Esophagus squamous epithelium (tissue), 5 donors: ENCODE data around the gene HDAC7. TPM values are rescaled to one million over a fixed set of nuclear protein-coding genes. Genes with fewer than 3 reads are reported as not detected.

Source experiments
- DNase-seq: peaks from one replicate; lab custom pipeline; 2025; lab: John Stamatoyannopoulos, UW
- H3K27ac ChIP-seq, 4 donors: fragments of 200-600 bp; sonication (generic); one replicate each; pipeline ENCODE4 v1.5.1; 2016 to 2019; ENCODE audit warnings: mild to moderate bottlenecking in 1 of 4
- H3K27me3 ChIP-seq, 4 donors: fragments of 200-600 bp; sonication (generic); 1 replicate in 3 of 4; 2 replicates in 1 of 4; pipeline versions ENCODE4 v1.5.1 to v1.6.0; 2017 to 2021; ENCODE audit warnings: antibody characterized with exemption in 1 of 4
- H3K36me3 ChIP-seq, 3 donors: fragments of 200-600 bp; sonication (generic); one replicate each; pipeline ENCODE4 v1.5.1; 2016 to 2019
- H3K4me1 ChIP-seq, 3 donors: fragments of 200-600 bp; sonication (generic); one replicate each; pipeline ENCODE4 v1.5.1; 2017 to 2019
- H3K4me3 ChIP-seq, 4 donors: fragments of 200-600 bp; sonication (generic); 1 replicate in 3 of 4; 2 replicates in 1 of 4; pipeline ENCODE4 v1.5.1; 2016 to 2019; ENCODE audit warnings: mild to moderate bottlenecking in 2 of 4, moderate library complexity in 1 of 4
- H3K9me3 ChIP-seq, 3 donors: fragments of 200-600 bp; sonication (generic); one replicate each; pipeline ENCODE4 v1.5.1; 2016 to 2019
- POLR2A ChIP-seq, 4 donors: fragments of 450-650 bp; IDR thresholded peaks; one replicate each; pipeline ENCODE4 v1.6.1; 2017; ENCODE audit warnings: antibody characterized with exemption in 4 of 4, mild to moderate bottlenecking in 4 of 4, moderate library complexity in 3 of 4
- WGBS, 2 donors: methylation state at CpG; one replicate each; pipeline ENCODE4 v1.1.5; 2018; 5-methylcytosine and 5-hydroxymethylcytosine counted together
- intact Hi-C: fragments of 100-400 bp; cut with DNase I; formaldehyde crosslinking; loops from one replicate; pipeline ENCODE4 v1.15.0; 2022
- total RNA-seq, 4 donors: library from RNA; depleted of rRNA; stranded (reverse); fragments of >200 nt; gene quantifications; one replicate each; pipeline ENCODE4 v1.1.0, GENCODE V29; 2016
- TF ChIP-seq, protein P1 (sequence below), 6 experiments: fragments of 450-650 bp in 4 of 6; fragments of 200-600 bp in 2 of 6; sonication (generic) in 2 of 6; IDR thresholded peaks; one replicate each; pipeline ENCODE4 v1.5.1; 2016 to 2019; ENCODE audit warnings: antibody characterized with exemption in 6 of 6, mild to moderate bottlenecking in 4 of 6, moderate library complexity in 4 of 6
- donor health status: DM: yes; HTN: yes; CAD: no.

HDAC7 gene
- total RNA-seq, 4 donors from 2014 or later, result 19.8 to 37.2 (median 24.0) TPM

DNA sequence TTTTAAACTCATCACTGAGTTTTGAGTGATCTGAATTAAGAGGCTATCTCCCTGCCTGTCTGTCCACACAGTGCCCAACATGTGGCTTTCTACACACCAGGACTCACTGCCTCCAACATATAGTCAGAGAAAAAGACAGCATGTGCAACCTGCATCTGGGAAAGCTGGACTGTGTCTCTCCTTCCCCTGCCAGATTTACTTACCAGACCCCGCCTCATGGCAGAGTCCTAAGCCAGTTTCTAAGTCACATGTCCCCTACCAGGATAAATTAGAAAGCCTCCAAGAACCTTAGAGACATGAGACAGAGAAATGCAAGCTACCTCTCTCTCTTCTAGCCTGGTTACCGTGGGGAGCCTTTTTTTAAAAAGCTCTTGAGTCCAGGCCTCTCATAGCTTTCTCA, 2.7 kb upstream of the HDAC7 start:
- H3K27ac ChIP-seq, result peak overlapping the region; percentile 96 to 99 (median 98)
- DNase-seq, result no peak
- intact Hi-C loops, result no loop called here
- no peaks in the 10 kb centered on the region for H3K27me3 ChIP-seq
- WGBS, 2 donors, result 50 to 53% methylated on average over 2 of the region's 2 CpGs
- no peak for TF ChIP-seq POLR2A (IDR thresholded peaks at IDR 0.05)
- TF ChIP-seq, protein P1, sequence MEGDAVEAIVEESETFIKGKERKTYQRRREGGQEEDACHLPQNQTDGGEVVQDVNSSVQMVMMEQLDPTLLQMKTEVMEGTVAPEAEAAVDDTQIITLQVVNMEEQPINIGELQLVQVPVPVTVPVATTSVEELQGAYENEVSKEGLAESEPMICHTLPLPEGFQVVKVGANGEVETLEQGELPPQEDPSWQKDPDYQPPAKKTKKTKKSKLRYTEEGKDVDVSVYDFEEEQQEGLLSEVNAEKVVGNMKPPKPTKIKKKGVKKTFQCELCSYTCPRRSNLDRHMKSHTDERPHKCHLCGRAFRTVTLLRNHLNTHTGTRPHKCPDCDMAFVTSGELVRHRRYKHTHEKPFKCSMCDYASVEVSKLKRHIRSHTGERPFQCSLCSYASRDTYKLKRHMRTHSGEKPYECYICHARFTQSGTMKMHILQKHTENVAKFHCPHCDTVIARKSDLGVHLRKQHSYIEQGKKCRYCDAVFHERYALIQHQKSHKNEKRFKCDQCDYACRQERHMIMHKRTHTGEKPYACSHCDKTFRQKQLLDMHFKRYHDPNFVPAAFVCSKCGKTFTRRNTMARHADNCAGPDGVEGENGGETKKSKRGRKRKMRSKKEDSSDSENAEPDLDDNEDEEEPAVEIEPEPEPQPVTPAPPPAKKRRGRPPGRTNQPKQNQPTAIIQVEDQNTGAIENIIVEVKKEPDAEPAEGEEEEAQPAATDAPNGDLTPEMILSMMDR (IDR thresholded peaks at IDR 0.05), result no peak
- peaks cover 69 to 93% (median 77%) of the 10 kb centered on the region in 3 donors for H3K4me1 ChIP-seq
- no peak overlapping the region for H3K4me3 ChIP-seq
- no peaks in the 10 kb centered on the region for H3K36me3 ChIP-seq
- no peaks in the 10 kb centered on the region for H3K9me3 ChIP-seq

DNA sequence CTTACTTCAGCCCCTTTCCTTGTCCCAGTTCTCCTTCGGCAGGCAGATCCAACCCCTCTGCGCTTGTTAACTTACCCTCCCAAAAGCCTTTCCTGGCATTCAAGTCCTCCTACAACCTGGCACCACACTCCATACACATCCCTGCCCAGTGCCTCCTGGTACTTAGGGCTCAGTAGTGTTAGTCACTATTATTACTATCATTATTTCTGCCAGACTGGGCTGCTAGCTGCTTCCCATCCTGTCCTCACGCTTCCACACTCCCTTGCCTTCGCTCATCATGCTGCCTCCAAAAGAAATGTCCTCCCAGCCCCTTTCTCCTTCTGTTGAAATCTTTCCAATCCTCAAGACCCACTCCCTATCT, 1.6 kb upstream of the HDAC7 start:
- Histone ChIP-seq H3K27me3 (no peaks in the 10 kb centered on the region), H3K9me3 (no peaks in the 10 kb centered on the region), H3K4me1 (peaks cover 76 to 93% (median 80%) of the 10 kb centered on the region in 3 donors), H3K36me3 (no peaks in the 10 kb centered on the region), H3K4me3 (peak overlapping the region in 2 of 4 donors; percentile 77 to 95), H3K27ac (peak overlapping the region; percentile 96 to 99 (median 98))
- intact Hi-C loops, result no loop called here
- 63 to 73% methylated on average over 4 of the region's 4 CpGs for WGBS, 2 donors
- TF ChIP-seq, protein P1 (IDR thresholded peaks at IDR 0.05), result no peak
- no peak for TF ChIP-seq POLR2A (IDR thresholded peaks at IDR 0.05)
- no peak for DNase-seq

DNA sequence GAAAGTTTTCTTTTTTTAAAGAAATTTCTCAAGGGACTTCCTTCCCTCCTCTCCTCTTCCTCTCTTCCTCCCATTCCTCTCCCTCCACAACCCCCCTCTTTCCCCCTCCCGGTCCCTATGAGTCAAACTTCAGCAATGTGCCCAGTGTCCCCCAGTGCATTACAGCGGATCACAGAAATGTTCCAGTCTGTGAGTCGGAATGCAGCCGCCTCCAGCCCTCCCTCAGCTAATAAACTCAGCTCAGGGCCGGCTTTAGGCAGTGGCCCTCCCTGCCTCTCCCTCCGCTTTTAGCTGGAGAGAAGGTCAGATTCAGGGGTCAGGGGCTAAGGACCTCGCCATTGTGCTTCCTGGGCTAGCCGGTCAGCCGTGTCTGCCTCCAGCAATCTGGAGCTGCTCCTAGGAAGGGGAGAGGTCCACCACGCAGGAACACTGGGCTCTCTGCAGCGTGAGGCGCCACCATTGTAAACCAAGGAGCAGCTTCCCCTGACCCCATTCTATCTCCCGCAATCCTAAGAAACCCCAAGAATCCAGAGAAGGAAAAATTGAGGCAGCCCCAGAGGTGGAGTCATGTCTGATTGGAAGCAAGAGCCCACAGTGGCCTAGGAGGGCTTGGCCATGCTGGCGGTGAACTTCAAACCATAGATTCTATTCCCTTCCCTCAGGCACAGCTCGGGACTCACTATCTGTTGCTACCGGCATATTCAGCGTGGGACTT, 1.1 kb upstream of the HDAC7 start:
- Histone ChIP-seq H3K4me3 (peak overlapping the region; percentile 64 to 95 (median 82)), H3K9me3 (no peaks in the 10 kb centered on the region), H3K27me3 (no peaks in the 10 kb centered on the region), H3K36me3 (no peaks in the 10 kb centered on the region), H3K4me1 (peaks cover 78 to 93% (median 81%) of the 10 kb centered on the region in 3 donors), H3K27ac (peak overlapping the region; percentile 96 to 99 (median 98))
- intact Hi-C loops, result no loop called here
- WGBS, 2 donors, result 15 to 19% methylated on average over 14 to 15 of the region's 17 CpGs
- DNase-seq, result no peak
- TF ChIP-seq, protein P1 (IDR thresholded peaks at IDR 0.05), result no peak
- peak in 2 of 4 donors; percentile 38 to 62 for TF ChIP-seq POLR2A (IDR thresholded peaks at IDR 0.05)

DNA sequence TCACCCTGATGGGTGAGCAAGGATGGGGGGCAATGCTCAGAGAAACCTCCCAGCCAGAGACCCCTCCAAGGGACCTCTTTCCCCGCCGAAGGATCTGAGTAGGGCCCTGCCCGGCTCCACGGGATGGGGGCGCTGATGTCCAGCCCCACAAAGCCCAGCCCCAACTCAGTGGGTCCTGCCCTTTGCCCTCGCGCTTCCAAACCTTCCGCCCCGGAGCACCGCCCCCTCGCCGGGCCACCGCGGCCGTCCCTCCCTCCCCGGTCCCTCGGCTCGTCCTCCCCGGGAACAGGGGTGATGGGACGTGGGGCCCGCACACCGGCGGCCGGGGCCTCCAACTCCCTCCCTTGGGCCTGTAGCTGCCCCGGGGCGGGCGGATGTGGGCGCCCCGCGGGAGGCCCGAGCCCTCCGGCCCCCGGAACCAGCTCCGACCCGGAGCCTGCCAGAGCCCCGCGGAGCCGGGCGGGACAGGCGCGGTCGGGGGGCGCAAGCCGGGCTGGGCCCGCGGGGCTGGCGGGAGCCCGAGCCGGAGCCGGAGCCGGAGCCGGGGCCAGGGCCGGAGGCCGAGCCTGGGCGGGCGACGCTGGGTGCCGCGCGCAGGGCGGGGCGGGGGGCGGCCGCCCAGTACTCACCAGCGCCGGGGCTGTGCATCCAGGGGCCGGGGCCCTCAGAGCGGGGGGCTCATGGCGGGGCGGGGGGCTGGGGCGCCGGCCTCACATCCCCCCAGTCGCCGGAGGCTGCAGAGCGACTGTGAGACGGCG, 386 bp downstream of the HDAC7 start:
- H3K4me3 ChIP-seq, result peak overlapping the region; percentile 64 to 95 (median 82)
- no peak for DNase-seq
- H3K9me3 ChIP-seq, result no peaks in the 10 kb centered on the region
- H3K36me3 ChIP-seq, result no peaks in the 10 kb centered on the region
- WGBS, 2 donors, result 5% methylated on average over 4 of the region's 77 CpGs; no CpG with 5 or more reads in 1 of the 2 donors
- intact Hi-C loops, result no loop called here
- no peaks in the 10 kb centered on the region for H3K27me3 ChIP-seq
- TF ChIP-seq POLR2A (IDR thresholded peaks at IDR 0.05), result peak in 2 of 4 donors; percentile 20 to 52
- TF ChIP-seq, protein P1 (IDR thresholded peaks at IDR 0.05), result peak in 2 of 6 experiments; percentile 16 to 21
- H3K4me1 ChIP-seq, result peaks cover 77 to 93% (median 81%) of the 10 kb centered on the region in 3 donors
- H3K27ac ChIP-seq, result peak overlapping the region; percentile 96 to 99 (median 98)
